GM12878 (cell line): ENCODE results near the gene NT5C2. TPM values are rescaled to one million over a fixed set of nuclear protein-coding genes. Genes with fewer than 3 reads are reported as not detected.

Experiments
- ATAC-seq: fragments of 200-7000 bp; cut with Tn5 transposase; 3 replicates; pipeline ENCODE4 v1.9.1; 2020; ENCODE audit warnings: mild to moderate bottlenecking, moderate library complexity
- BruUV-seq: library from RNA; stranded (reverse); fragments of 400-500 nt; replicated peaks from 2 replicates; lab custom pipeline; 2021; lab: Mats Ljungman, UMichigan
- CTCF ChIA-PET: fragments of 300-600 bp; sonication (Branson Sonifier 250); formaldehyde crosslinking; extraction: SDS; loops from one replicate; lab custom pipeline; 2021; ENCODE audit warnings: inconsistent platforms; lab: Yijun Ruan, JAX
- POLR2A ChIA-PET: fragments of 350-600 bp; formaldehyde crosslinking; extraction: SDS; loops from one replicate; lab custom pipeline; 2021; ENCODE audit warnings: inconsistent platforms; lab: Charles Lee
- RAD21 ChIA-PET: fragments of 300-600 bp; sonication (Branson Sonifier 250); formaldehyde crosslinking; loops from one replicate; lab custom pipeline; 2023; ENCODE audit warnings: antibody characterized with exemption; ENCODE audit not compliant: unreplicated experiment; lab: Charles Lee
- SMC1A ChIA-PET: fragments of 300-600 bp; sonication (Branson Sonifier 250); formaldehyde crosslinking; loops from one replicate; lab custom pipeline; 2023; ENCODE audit not compliant: unreplicated experiment, uncharacterized antibody; lab: Charles Lee
- DNase-seq: peaks from one replicate; pipeline ENCODE4 v3.0.0-alpha.2; 2011; ENCODE audit warnings: low read depth, low spot score
- FAIRE-seq: peaks from 3 replicates; lab custom pipeline; 2011; peaks lifted over from hg19 to GRCh38; lab: Jason Lieb, UNC
- H2AFZ ChIP-seq: 2 replicates; pipeline ENCODE4 v1.6.0; 2011; ENCODE audit warnings: low read depth, low read length, control low read depth; ENCODE audit not compliant: control insufficient read depth
- H3K27ac ChIP-seq: 2 replicates; pipeline ENCODE4 v1.5.1; 2011; ENCODE audit warnings: control low read depth; ENCODE audit not compliant: control insufficient read depth, insufficient read depth
- H3K27me3 ChIP-seq, 2 experiments: replicated peaks in 1 of 2; 2 replicates each; pipeline versions ENCODE4 v1.6.0 to v1.6.1; 2011; ENCODE audit warnings: low read length in 1 of 2; ENCODE audit not compliant: control insufficient read depth in 2 of 2, insufficient read depth in 2 of 2
- H3K36me3 ChIP-seq, 2 experiments: 2 replicates each; pipeline ENCODE4 v1.5.1; 2011; ENCODE audit warnings: low read length in 1 of 2; ENCODE audit not compliant: control insufficient read depth in 2 of 2, insufficient read depth in 2 of 2
- H3K4me1 ChIP-seq: 2 replicates; pipeline ENCODE4 v1.6.1; 2011; ENCODE audit warnings: mild to moderate bottlenecking, low read length, moderate library complexity, mixed read lengths; ENCODE audit not compliant: control insufficient read depth, insufficient read depth
- H3K4me2 ChIP-seq: 2 replicates; pipeline ENCODE4 v1.6.0; 2011; ENCODE audit warnings: control low read depth; ENCODE audit not compliant: control insufficient read depth, insufficient read depth
- H3K4me3 ChIP-seq: fragments of 200-600 bp; sonication (generic); 2 replicates; pipeline ENCODE4 v1.5.1; 2016
- H3K79me2 ChIP-seq: 2 replicates; pipeline ENCODE4 v1.6.0; 2011; ENCODE audit warnings: low read length; ENCODE audit not compliant: control insufficient read depth, insufficient read depth
- H3K9ac ChIP-seq: 2 replicates; pipeline ENCODE4 v1.8.0; 2011; ENCODE audit warnings: low read length, control low read depth, mixed read lengths; ENCODE audit not compliant: control insufficient read depth, insufficient read depth
- H3K9me3 ChIP-seq: replicated peaks from 3 replicates; pipeline ENCODE4 v1.5.1; 2011; ENCODE audit warnings: mild to moderate bottlenecking, low read length; ENCODE audit not compliant: control insufficient read depth, insufficient read depth
- H4K20me1 ChIP-seq: 2 replicates; pipeline ENCODE4 v1.6.0; 2011; ENCODE audit not compliant: control insufficient read depth, insufficient read depth
- CBFB ChIP-seq: IDR thresholded peaks from 2 replicates; pipeline ENCODE4 v1.6.1; 2016; ENCODE audit warnings: antibody characterized with exemption, low read depth
- CHD1 ChIP-seq: IDR thresholded peaks from 2 replicates; pipeline ENCODE4 v1.6.1; 2012; ENCODE audit warnings: low read depth, low read length, improper control_type of control experiment
- GABPA ChIP-seq: IDR thresholded peaks from 2 replicates; pipeline ENCODE4 v1.6.1; 2014; ENCODE audit warnings: antibody characterized with exemption, low read depth, mild to moderate bottlenecking, inconsistent platforms
- JUND ChIP-seq: IDR thresholded peaks from 2 replicates; pipeline ENCODE4 v1.6.1; 2012; ENCODE audit warnings: low read depth, mild to moderate bottlenecking, low read length, improper control_type of control experiment, moderate library complexity
- KDM1A ChIP-seq: fragments of 200-600 bp; sonication (generic); IDR thresholded peaks from 2 replicates; pipeline ENCODE4 v1.6.1; 2016; ENCODE audit warnings: borderline replicate concordance
- POU2F2 ChIP-seq: IDR thresholded peaks from 3 replicates; pipeline ENCODE4 v1.6.1; 2011; ENCODE audit warnings: low read depth, mild to moderate bottlenecking, low read length, borderline replicate concordance
- REST ChIP-seq: IDR thresholded peaks from 2 replicates; pipeline ENCODE4 v1.6.1; 2012; ENCODE audit warnings: mild to moderate bottlenecking, low read depth, low read length
- SMAD5 ChIP-seq: IDR thresholded peaks from 2 replicates; pipeline ENCODE4 v1.6.1; 2016; ENCODE audit warnings: antibody characterized with exemption, low read depth
- TAF1 ChIP-seq: IDR thresholded peaks from 2 replicates; pipeline ENCODE4 v1.6.1; 2011; ENCODE audit warnings: mild to moderate bottlenecking, low read depth, low read length, borderline replicate concordance
- TCF7 ChIP-seq: IDR thresholded peaks from 2 replicates; pipeline ENCODE4 v1.6.1; 2014; ENCODE audit warnings: antibody characterized with exemption, borderline replicate concordance
- ZBED1 ChIP-seq: IDR thresholded peaks from 2 replicates; pipeline ENCODE4 v1.6.1; 2016; ENCODE audit warnings: borderline replicate concordance
- ZNF217 ChIP-seq: fragments of 450-650 bp; IDR thresholded peaks from 2 replicates; pipeline ENCODE4 v1.6.1; 2017; ENCODE audit warnings: antibody characterized with exemption, mild to moderate bottlenecking
- WGBS: methylation state at CpG from one replicate; pipeline ENCODE4 v1.1.6; 2016; ENCODE audit warnings: low lambda C conversion rate; ENCODE audit not compliant: insufficient replicate concordance, insufficient coverage; ENCODE audit errors: missing lambda C conversion rate; 5-methylcytosine and 5-hydroxymethylcytosine counted together
- in situ Hi-C: fragments of 300-500 bp; cut with MboI; formaldehyde crosslinking; loops from 9 replicates; pipeline ENCODE4 v1.14.3; 2018; ENCODE audit warnings: mixed read lengths
- intact Hi-C: fragments of 100-400 bp; cut with micrococcal nuclease; formaldehyde crosslinking; loops from one replicate; pipeline ENCODE4 v1.14.2; 2022; ENCODE audit not compliant: unreplicated experiment
- polyA plus RNA-seq, 11 experiments: library from polyadenylated mRNA; depleted of rRNA in 4 of 11; unstranded in 6 of 11; stranded (reverse) in 5 of 11; fragments of >200 nt; fragmentation: Nextera tagmentation in 4 of 11; fragmentation: Illumina TruSeq in 1 of 11; extraction: Ambion mirVana in 4 of 11; extraction: Trizol in 1 of 11; gene quantifications; 1 replicate in 1 of 11; 2 replicates in 10 of 11; pipeline versions ENCODE4 v1.2.1 to v1.2.3, GENCODE V29; 2011 to 2016; ENCODE audit warnings: inconsistent platforms in 2 of 11, missing spikeins in 2 of 11, low read depth in 1 of 11
- total RNA-seq, 4 experiments: library from RNA; depleted of rRNA in 3 of 4; stranded (reverse); fragments of >200 nt in 3 of 4; fragmentation: Illumina TruSeq in 1 of 4; extraction: Trizol in 1 of 4; gene quantifications; 2 replicates each; pipeline versions ENCODE4 v1.2.1 to v1.2.3, GENCODE V29; 2013 to 2021
- TF ChIP-seq, protein P1 (sequence below): fragments of 450-650 bp; IDR thresholded peaks from 2 replicates; pipeline ENCODE4 v1.6.1; 2017; ENCODE audit warnings: borderline replicate concordance

The NT5C2 gene
- total and polyA plus RNA-seq, 10 of the 15 experiments (the other 5 are each of a cell fraction or from before 2014, with no cell fraction given): 15.8 to 70.1 (median 56.0) TPM

- Histone ChIP-seq H3K4me3 (no peak overlapping the region), H2AFZ (no peak overlapping the region), H3K4me2 (no peak overlapping the region), H3K9me3 (no peaks in the 10 kb centered on the region), H4K20me1 (no peaks in the 10 kb centered on the region), H3K4me1 (no peaks in the 10 kb centered on the region), H3K9ac (no peak overlapping the region), H3K79me2 (no peaks in the 10 kb centered on the region)
- SMC1A ChIA-PET: interaction anchor here (1.1 kb wide), 1 partner anchor 140 kb away, joined by 7 read pairs; the partner anchor contains the start of gene CNNM2
- in situ Hi-C loops: no loop called here
- CTCF ChIA-PET: interaction anchor here (0.8 to 1.3 kb wide), 5 partner anchors 9 to 222 kb away, joined by 3 to 6 read pairs (median 3); partner anchors contain the start of gene CNNM2
- no peak for DNase-seq
- WGBS: 67% methylated on average over 3 of the region's 3 CpGs
- intact Hi-C loops: no loop called here
- BruUV-seq: no TSS peak
- FAIRE-seq: no peak
- POLR2A ChIA-PET: interaction anchor here (0.9 kb wide), 1 partner anchor 140 kb away, joined by 3 read pairs; the partner anchor contains the start of gene CNNM2
- no peak for ATAC-seq
- RAD21 ChIA-PET: interaction anchor here (1.4 kb wide), 1 partner anchor 140 kb away, joined by 4 read pairs; the partner anchor contains the start of gene CNNM2
- TF ChIP-seq CBFB (no peak), POU2F2 (no peak), TAF1 (no peak), GABPA (no peak)
- TF ChIP-seq, all 136 proteins: peak for 0
- Histone ChIP-seq H3K27me3 (no peaks in the 10 kb centered on the region), H3K36me3 (no peaks in the 10 kb centered on the region), H3K27ac (no peak overlapping the region)
Measured at GRCh38 chr10:103058034-103058433, 135.0 kb downstream of the NT5C2 start.

DNA sequence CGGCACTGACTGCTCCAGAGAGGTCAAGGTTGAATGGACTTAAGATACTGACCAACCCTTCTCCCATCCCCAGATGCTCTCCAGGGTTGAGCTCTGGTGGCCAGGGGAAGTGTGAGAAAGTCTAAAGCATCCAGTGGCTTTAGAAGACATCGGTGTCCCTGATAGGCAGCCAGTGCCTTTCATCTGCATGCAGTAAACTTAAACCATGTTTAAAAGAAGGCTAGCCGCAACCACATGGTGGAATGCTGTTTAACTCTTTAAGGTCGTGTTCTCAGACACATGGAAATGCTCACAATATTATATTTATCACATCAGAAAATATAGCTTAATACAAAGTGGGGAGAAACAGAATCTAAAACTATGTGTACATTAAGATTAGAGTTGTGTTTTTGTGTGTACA lies 138.0 kb downstream of the NT5C2 start:
- Histone ChIP-seq H3K27me3 (no peaks in the 10 kb centered on the region), H3K4me1 (no peaks in the 10 kb centered on the region), H3K36me3 (no peaks in the 10 kb centered on the region), H2AFZ (no peak overlapping the region), H3K27ac (no peak overlapping the region), H3K4me3 (no peak overlapping the region), H3K79me2 (no peaks in the 10 kb centered on the region), H4K20me1 (no peaks in the 10 kb centered on the region), H3K9me3 (no peaks in the 10 kb centered on the region), H3K9ac (no peak overlapping the region), H3K4me2 (no peak overlapping the region)
- BruUV-seq: no TSS peak
- no peak for DNase-seq
- SMC1A ChIA-PET: interaction anchor here (0.8 to 2.3 kb wide), 4 partner anchors 11 to 137 kb away, joined by 4 to 11 read pairs (median 8); partner anchors contain the start of gene CNNM2
- CTCF ChIA-PET: interaction anchor here (1.2 to 4.4 kb wide), 7 partner anchors 10 to 190 kb away, joined by 3 to 30 read pairs (median 10); partner anchors contain the start of genes CNNM2 and RPEL1
- WGBS: 76% methylated on average over 4 of the region's 4 CpGs
- intact Hi-C loops: no loop called here
- ATAC-seq: no peak
- FAIRE-seq: no peak
- RAD21 ChIA-PET: interaction anchor here (1.1 to 3.8 kb wide), 5 partner anchors 7 to 138 kb away, joined by 3 to 30 read pairs (median 4); partner anchors contain the start of gene CNNM2
- POLR2A ChIA-PET: interaction anchor here (0.5 to 1.8 kb wide), 3 partner anchors 9 to 129 kb away, joined by 3 to 7 read pairs (median 5); no protein-coding TSS in a partner anchor
- in situ Hi-C loops: no loop called here
- TF ChIP-seq SMAD5 (no peak), TAF1 (no peak), ZNF217 (no peak), ZBED1 (no peak), CHD1 (no peak), CBFB (no peak), KDM1A (no peak), JUND (no peak), TCF7 (no peak), REST (no peak)
- TF ChIP-seq, protein P1, sequence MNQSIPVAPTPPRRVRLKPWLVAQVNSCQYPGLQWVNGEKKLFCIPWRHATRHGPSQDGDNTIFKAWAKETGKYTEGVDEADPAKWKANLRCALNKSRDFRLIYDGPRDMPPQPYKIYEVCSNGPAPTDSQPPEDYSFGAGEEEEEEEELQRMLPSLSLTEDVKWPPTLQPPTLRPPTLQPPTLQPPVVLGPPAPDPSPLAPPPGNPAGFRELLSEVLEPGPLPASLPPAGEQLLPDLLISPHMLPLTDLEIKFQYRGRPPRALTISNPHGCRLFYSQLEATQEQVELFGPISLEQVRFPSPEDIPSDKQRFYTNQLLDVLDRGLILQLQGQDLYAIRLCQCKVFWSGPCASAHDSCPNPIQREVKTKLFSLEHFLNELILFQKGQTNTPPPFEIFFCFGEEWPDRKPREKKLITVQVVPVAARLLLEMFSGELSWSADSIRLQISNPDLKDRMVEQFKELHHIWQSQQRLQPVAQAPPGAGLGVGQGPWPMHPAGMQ: no peak
